ENCODE results near the gene DHX8.

DNA sequence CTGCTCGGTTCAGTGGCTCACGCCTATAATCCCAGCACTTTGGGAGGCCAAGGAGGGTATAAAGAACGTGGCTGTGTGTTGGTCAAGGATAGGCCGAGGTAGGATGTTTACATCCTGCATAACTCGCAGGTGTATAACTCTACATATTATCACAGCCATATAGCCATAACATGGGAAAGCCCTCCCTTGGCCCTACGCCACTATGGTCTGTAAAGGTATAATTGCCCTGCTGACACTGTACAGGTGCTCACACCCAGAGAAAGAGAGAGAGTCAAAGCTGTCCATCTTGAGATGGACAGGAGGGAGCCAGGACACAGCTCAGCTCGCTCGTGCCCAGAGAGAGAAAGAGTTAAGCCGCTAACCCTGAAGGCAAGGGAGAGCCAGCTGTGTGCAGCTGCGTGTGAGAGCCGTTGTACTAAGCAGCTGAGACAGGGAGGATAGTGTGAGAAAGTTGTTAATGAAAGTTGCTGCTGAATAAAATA, 30.4 kb upstream of the DHX8 start:
- TF ChIP-seq, protein P1, sequence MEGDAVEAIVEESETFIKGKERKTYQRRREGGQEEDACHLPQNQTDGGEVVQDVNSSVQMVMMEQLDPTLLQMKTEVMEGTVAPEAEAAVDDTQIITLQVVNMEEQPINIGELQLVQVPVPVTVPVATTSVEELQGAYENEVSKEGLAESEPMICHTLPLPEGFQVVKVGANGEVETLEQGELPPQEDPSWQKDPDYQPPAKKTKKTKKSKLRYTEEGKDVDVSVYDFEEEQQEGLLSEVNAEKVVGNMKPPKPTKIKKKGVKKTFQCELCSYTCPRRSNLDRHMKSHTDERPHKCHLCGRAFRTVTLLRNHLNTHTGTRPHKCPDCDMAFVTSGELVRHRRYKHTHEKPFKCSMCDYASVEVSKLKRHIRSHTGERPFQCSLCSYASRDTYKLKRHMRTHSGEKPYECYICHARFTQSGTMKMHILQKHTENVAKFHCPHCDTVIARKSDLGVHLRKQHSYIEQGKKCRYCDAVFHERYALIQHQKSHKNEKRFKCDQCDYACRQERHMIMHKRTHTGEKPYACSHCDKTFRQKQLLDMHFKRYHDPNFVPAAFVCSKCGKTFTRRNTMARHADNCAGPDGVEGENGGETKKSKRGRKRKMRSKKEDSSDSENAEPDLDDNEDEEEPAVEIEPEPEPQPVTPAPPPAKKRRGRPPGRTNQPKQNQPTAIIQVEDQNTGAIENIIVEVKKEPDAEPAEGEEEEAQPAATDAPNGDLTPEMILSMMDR (IDR thresholded peaks at IDR 0.05) = no peak
- no peak for TF ChIP-seq POLR2AphosphoS5 (IDR thresholded peaks at IDR 0.05)
